ENCODE measurements around the gene ALOXE3. TPM values are rescaled to one million over a fixed set of nuclear protein-coding genes. Genes with fewer than 3 reads are reported as not detected.

Gene ALOXE3
- total RNA-seq, 1 donor from 2014 or later = not detected

DNA sequence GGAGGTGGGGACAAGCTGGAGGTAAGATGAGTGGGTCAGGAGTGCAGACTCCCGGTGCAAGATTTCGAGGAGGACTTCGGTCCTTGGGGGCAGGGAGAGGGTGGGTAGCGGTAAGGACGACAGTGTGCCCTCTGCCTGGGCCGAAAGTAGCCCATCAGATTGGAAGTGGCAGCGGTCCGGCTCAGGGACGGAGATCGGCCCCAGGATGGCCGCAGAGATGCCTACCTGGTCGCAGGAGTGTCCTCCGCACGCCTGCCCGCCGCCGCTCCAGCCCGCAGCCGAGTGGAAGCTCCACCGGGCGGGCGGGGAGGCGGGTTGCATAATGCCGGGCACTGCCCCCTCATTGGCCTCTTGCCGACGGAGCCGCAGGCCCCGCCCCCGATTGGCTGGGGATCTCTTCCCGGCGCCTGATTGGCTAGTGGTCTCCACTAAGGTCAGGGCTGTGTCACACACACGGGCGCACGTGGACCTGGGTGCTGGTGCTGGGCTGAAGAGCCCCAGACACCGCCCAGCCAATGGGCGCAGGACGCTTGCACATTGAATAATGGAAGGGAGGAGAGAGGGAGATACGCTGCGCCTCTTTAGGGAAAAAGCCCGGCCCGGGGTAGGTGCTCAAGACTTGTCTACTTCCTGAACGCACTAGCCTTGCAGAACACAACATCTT, 33.9 kb upstream of the ALOXE3 start, which contains the start of gene PER1:
PER1 (minus strand) TSS at position 293 of the 664 bp plus-strand sequence. CDS start 1,698 bp downstream, outside the sequence.
- Histone ChIP-seq H3K36me3 (peaks cover 46% of the 10 kb centered on the region), H3K4me1 (peaks cover 39% of the 10 kb centered on the region), H3K27me3 (no peaks in the 10 kb centered on the region), H3K4me3 (peak within 1 kb of the TSS; percentile 85), H3K9me3 (no peaks in the 10 kb centered on the region), H3K27ac (peak within 1 kb of the TSS; percentile 100)
- TF ChIP-seq, protein P1, sequence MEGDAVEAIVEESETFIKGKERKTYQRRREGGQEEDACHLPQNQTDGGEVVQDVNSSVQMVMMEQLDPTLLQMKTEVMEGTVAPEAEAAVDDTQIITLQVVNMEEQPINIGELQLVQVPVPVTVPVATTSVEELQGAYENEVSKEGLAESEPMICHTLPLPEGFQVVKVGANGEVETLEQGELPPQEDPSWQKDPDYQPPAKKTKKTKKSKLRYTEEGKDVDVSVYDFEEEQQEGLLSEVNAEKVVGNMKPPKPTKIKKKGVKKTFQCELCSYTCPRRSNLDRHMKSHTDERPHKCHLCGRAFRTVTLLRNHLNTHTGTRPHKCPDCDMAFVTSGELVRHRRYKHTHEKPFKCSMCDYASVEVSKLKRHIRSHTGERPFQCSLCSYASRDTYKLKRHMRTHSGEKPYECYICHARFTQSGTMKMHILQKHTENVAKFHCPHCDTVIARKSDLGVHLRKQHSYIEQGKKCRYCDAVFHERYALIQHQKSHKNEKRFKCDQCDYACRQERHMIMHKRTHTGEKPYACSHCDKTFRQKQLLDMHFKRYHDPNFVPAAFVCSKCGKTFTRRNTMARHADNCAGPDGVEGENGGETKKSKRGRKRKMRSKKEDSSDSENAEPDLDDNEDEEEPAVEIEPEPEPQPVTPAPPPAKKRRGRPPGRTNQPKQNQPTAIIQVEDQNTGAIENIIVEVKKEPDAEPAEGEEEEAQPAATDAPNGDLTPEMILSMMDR (IDR thresholded peaks at IDR 0.05) = no peak
- ATAC-seq (peak; percentile 65), DNase-seq (peak; percentile 99)
- intact Hi-C loops (cut with DNase I) = no loop called here

DNA sequence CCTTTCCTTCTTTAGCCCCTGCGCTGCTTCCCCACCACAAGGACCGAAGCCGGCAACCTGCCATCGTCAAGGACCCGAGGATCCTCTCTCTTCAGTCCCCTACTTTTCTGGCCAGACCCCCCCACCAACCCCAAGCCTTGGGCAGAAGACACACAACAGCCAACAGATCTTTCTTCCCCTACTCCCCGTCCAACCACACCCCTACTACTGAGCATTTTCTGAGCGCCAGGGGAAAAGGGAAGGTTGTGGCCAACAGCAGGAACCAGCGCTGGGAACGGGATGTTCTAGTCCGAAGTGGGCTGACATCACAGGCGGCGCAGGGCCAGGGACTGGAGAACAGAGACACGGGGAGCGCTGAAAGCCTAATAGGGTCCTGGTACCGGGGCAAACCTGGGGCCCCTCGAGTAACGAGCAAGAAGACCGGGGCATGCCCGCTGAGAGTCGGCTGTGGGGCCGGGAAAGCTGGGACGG, 33.4 kb upstream of the ALOXE3 start:
- intact Hi-C loops (cut with DNase I) = no loop called here
- Histone ChIP-seq H3K27ac (peak overlapping the region; percentile 100), H3K4me3 (peak overlapping the region; percentile 85), H3K4me1 (peaks cover 34% of the 10 kb centered on the region), H3K9me3 (no peaks in the 10 kb centered on the region), H3K36me3 (peaks cover 52% of the 10 kb centered on the region), H3K27me3 (no peaks in the 10 kb centered on the region)
- ATAC-seq (peak; percentile 3), DNase-seq (peak; percentile 93)
- TF ChIP-seq, protein P1 (IDR thresholded peaks at IDR 0.05) = no peak

DNA sequence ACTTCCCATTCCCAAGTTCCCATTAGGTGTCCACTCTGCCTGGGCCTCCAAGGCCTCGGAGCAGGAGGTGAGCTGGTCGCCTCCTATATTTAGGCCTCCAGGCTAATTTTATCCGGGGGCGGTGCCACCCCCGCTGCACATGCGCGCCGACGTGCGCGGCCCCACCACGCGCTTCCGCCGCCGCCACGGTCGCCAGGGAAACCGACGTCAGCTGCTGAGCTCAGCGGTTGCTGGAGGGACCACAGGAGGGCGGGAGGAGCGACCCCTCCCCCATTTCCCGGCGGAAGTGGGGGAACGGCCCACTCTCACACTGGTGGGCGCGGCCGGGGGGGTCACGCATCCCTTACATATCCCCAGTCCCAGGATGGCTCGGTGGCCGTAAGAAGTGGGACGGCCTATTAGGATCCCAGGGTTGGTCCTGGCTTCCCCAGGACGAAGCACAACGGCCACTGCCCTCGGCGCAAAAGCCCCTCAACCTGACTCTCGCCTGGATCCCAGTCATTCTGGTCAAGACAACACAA, 32.9 kb upstream of the ALOXE3 start:
- peaks cover 34% of the 10 kb centered on the region for H3K4me1 ChIP-seq

DNA sequence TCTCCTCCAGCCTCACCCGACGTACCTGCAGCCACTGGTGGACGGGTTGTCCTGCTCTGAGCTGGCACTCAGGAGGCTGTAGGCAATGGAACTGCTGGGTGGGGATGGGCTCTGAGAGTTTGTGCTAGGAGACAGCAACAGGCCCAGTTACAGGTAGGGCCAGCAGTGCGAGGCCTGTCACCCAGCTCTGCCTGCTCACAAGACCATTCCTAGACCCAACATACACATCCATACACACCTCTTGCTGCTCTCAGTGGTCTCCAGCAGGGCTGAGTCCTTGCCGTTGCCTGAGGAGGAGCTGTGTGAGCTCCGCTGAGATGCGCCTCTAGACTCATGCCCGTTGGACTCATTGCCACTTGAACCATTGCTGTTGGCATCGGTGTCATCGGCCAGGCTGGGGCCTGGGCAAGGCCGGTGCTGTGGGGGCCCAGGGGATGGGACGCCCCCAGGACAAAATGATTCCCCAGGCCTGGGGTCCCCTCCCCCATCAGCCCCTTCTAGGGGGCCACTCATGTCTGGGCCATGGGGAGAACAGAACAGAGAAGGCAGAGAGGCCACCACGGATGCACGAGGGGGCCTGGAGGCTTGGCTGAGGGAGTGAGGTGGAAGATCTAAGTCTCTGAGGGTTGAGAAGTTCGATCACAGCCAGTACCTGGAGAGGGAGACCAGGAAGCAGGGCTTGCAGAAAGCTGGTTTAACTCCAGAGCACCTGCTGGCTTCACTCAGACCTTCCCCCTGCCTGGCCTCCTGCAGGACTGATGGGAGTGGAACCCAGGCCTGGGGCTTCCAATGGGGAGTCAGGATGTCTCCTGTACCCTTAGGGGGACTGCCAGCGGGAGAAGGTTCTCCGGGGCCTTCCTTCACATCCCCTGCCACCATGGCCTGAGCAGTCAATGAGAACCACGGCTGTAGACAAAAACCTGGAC, 32.1 kb upstream of the ALOXE3 start:
- H3K4me1 ChIP-seq = peaks cover 34% of the 10 kb centered on the region
- peaks cover 64% of the 10 kb centered on the region for H3K36me3 ChIP-seq
- peak overlapping the region; percentile 100 for H3K27ac ChIP-seq
- peak overlapping the region; percentile 85 for H3K4me3 ChIP-seq
- DNase-seq = peak; percentile 65
- no peaks in the 10 kb centered on the region for H3K27me3 ChIP-seq
- ATAC-seq = no peak
- TF ChIP-seq, protein P1 (IDR thresholded peaks at IDR 0.05) = no peak
- H3K9me3 ChIP-seq = no peaks in the 10 kb centered on the region
- intact Hi-C loops (cut with DNase I) = no loop called here

More for the DNA sequence above, 32.9 kb upstream of the ALOXE3 start:
- intact Hi-C loops (cut with DNase I) = no loop called here
- Histone ChIP-seq H3K27me3 (no peaks in the 10 kb centered on the region), H3K9me3 (no peaks in the 10 kb centered on the region), H3K36me3 (peaks cover 57% of the 10 kb centered on the region), H3K4me3 (peak overlapping the region; percentile 85), H3K27ac (peak overlapping the region; percentile 100)
- DNase-seq = peak; percentile 95
- peak; percentile 49 for ATAC-seq
- TF ChIP-seq, protein P1 (IDR thresholded peaks at IDR 0.05) = no peak

DNA sequence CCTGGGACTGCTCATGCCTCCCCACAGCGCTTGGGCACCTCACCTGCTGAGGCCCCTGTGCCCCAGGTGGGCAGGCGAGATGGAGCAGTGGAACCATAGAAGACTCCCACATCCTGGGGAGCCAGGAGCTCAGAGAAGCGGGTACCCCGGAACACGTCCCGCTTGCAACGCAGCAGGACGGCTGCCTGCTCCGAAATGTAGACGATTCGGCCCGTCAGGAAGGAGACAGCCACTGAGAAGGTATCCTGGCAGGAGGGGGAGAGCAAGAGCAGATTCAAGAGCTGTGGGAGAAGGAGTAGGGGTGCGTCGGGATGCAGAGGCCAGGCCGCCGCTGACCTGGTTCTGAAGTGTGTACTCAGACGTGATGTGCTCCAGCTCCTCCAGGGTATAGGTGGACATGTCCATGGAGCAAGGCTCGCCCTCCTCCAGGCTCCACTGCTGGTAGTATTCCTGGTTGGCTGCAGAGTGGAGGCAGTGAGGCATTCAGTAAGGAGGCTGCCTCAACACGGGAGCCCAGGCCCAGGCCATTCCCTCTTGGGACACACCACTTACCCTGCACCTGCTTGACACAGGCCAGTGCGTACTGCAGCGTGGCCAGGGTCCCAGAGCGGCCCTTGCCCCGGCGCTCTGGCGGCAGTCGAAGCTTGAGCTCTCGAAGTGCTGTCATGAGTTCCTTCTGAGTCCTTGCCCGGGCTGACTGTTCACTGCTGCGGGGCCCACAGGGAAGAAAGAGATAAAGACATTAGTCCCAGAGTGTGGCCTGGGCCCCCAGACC, 31.3 kb upstream of the ALOXE3 start:
- DNase-seq = no peak
- Histone ChIP-seq H3K4me1 (peaks cover 34% of the 10 kb centered on the region), H3K27me3 (no peaks in the 10 kb centered on the region), H3K27ac (peak overlapping the region; percentile 100), H3K9me3 (no peaks in the 10 kb centered on the region), H3K36me3 (peaks cover 73% of the 10 kb centered on the region), H3K4me3 (no peak overlapping the region)
- TF ChIP-seq, protein P1 (IDR thresholded peaks at IDR 0.05) = no peak
- no peak for ATAC-seq
- intact Hi-C loops (cut with DNase I) = no loop called here
